H9 (cell line): Measurements from ENCODE around the gene SUMO1. TPM values are rescaled to one million over a fixed set of nuclear protein-coding genes. Genes with fewer than 3 reads are reported as not detected.

Experiments used
- DNase-seq: peaks from one replicate; pipeline ENCODE4 v3.0.0-alpha.2; 2017
- H2AFZ ChIP-seq: one replicate; pipeline ENCODE4 v1.6.1; 2013; ENCODE audit warnings: mild to moderate bottlenecking, low read length, control low read depth, moderate library complexity
- H2AK5ac ChIP-seq: 2 replicates; pipeline ENCODE4 v1.6.1; 2013; ENCODE audit warnings: low read length, control low read depth, mixed read lengths; ENCODE audit not compliant: insufficient read length
- H2BK120ac ChIP-seq: one replicate; pipeline ENCODE4 v1.6.1; 2013; ENCODE audit warnings: low read depth, mild to moderate bottlenecking, low read length, control low read depth, inconsistent platforms; ENCODE audit not compliant: poor library complexity, severe bottlenecking
- H2BK12ac ChIP-seq: 2 replicates; pipeline ENCODE4 v1.6.1; 2013; ENCODE audit warnings: low read length, control low read depth, mixed read lengths, low read depth; ENCODE audit not compliant: insufficient read length
- H2BK15ac ChIP-seq: 2 replicates; pipeline ENCODE4 v1.6.1; 2013; ENCODE audit warnings: low read depth, low read length, control low read depth
- H2BK20ac ChIP-seq: one replicate; pipeline ENCODE4 v1.6.1; 2013; ENCODE audit warnings: low read depth, mild to moderate bottlenecking, low read length, control low read depth, inconsistent platforms; ENCODE audit not compliant: poor library complexity, severe bottlenecking
- H2BK5ac ChIP-seq: 2 replicates; pipeline ENCODE4 v1.6.1; 2013; ENCODE audit warnings: low read length, control low read depth, mixed read lengths; ENCODE audit not compliant: insufficient read length
- H3K14ac ChIP-seq: 2 replicates; pipeline ENCODE4 v1.6.1; 2013; ENCODE audit warnings: low read length, control low read depth; ENCODE audit not compliant: insufficient read depth
- H3K18ac ChIP-seq: 2 replicates; pipeline ENCODE4 v1.6.1; 2013; ENCODE audit warnings: low read depth, mild to moderate bottlenecking, mixed read lengths, low read length, control low read depth; ENCODE audit not compliant: insufficient read length
- H3K23ac ChIP-seq: 2 replicates; pipeline ENCODE4 v1.6.1; 2013; ENCODE audit warnings: low read length, control low read depth, mixed read lengths, low read depth; ENCODE audit not compliant: insufficient read length
- H3K23me2 ChIP-seq: 2 replicates; pipeline ENCODE4 v1.6.1; 2013; ENCODE audit warnings: low read depth, mild to moderate bottlenecking, mixed read lengths, low read length, control low read depth; ENCODE audit not compliant: insufficient read length, poor library complexity, severe bottlenecking
- H3K27ac ChIP-seq: 2 replicates; pipeline ENCODE4 v1.5.1; 2013; ENCODE audit warnings: low read length, control low read depth, mixed read lengths, low read depth; ENCODE audit not compliant: insufficient read length
- H3K27me3 ChIP-seq: 2 replicates; pipeline ENCODE4 v1.6.1; 2013; ENCODE audit warnings: low read length, control low read depth, inconsistent platforms; ENCODE audit not compliant: insufficient read depth
- H3K4ac ChIP-seq: 2 replicates; pipeline ENCODE4 v1.6.1; 2013; ENCODE audit warnings: low read depth, mild to moderate bottlenecking, control low read depth, inconsistent platforms, low read length, moderate library complexity
- H3K4me1 ChIP-seq: 2 replicates; pipeline ENCODE4 v1.6.1; 2013; ENCODE audit warnings: low read length, control low read depth, inconsistent platforms; ENCODE audit not compliant: insufficient read depth
- H3K4me2 ChIP-seq: 2 replicates; pipeline ENCODE4 v1.6.1; 2013; ENCODE audit warnings: low read length, control low read depth, mixed read lengths; ENCODE audit not compliant: insufficient read length, insufficient read depth
- H3K56ac ChIP-seq: 2 replicates; pipeline ENCODE4 v1.6.1; 2013; ENCODE audit warnings: low read depth, mild to moderate bottlenecking, mixed read lengths, low read length, control low read depth; ENCODE audit not compliant: insufficient read length
- H3K79me1 ChIP-seq: 2 replicates; pipeline ENCODE4 v1.6.1; 2013; ENCODE audit warnings: low read depth, mild to moderate bottlenecking, moderate library complexity, low read length, control low read depth, inconsistent platforms; ENCODE audit not compliant: insufficient read depth, poor library complexity, severe bottlenecking
- H3K79me2 ChIP-seq: 2 replicates; pipeline ENCODE4 v1.6.1; 2013; ENCODE audit warnings: low read length, control low read depth, inconsistent platforms; ENCODE audit not compliant: insufficient read depth
- H3K9ac ChIP-seq: 2 replicates; pipeline ENCODE4 v1.6.1; 2013; ENCODE audit warnings: low read length, control low read depth, mixed read lengths; ENCODE audit not compliant: insufficient read length; ENCODE audit errors: extremely low read depth
- H3K9me3 ChIP-seq: one replicate; pipeline ENCODE4 v1.6.1; 2013; ENCODE audit warnings: low read depth, low read length, inconsistent platforms; ENCODE audit not compliant: control insufficient read depth
- H3T11ph ChIP-seq: one replicate; pipeline ENCODE4 v1.6.1; 2013; ENCODE audit warnings: mild to moderate bottlenecking, low read length, control low read depth, inconsistent platforms
- H4K20me1 ChIP-seq: one replicate; pipeline ENCODE4 v1.6.1; 2013; ENCODE audit not compliant: control insufficient read depth, insufficient read length, insufficient read depth
- H4K5ac ChIP-seq: 2 replicates; pipeline ENCODE4 v1.6.1; 2013; ENCODE audit warnings: low read depth, mild to moderate bottlenecking, mixed read lengths, low read length, control low read depth; ENCODE audit not compliant: insufficient read length
- H4K8ac ChIP-seq: replicated peaks from 2 replicates; pipeline ENCODE4 v1.6.1; 2013; ENCODE audit warnings: low read length, control low read depth, mixed read lengths, low read depth; ENCODE audit not compliant: insufficient read length
- H4K91ac ChIP-seq: 2 replicates; pipeline ENCODE4 v1.6.1; 2013; ENCODE audit warnings: low read depth, mild to moderate bottlenecking, moderate library complexity, mixed read lengths, low read length, control low read depth; ENCODE audit not compliant: insufficient read length
- H3K27ac Mint-ChIP-seq, 3 experiments: 2 replicates in 2 of 3; 3 replicates in 1 of 3; pipeline ENCODE4 v1.8.0; 2020 to 2021; ENCODE audit warnings: mixed read lengths in 3 of 3, mild to moderate bottlenecking in 1 of 3, moderate library complexity in 1 of 3
- H3K27me3 Mint-ChIP-seq: 2 replicates; pipeline ENCODE4 v1.8.0; 2021; ENCODE audit warnings: low read depth, mild to moderate bottlenecking, moderate library complexity, mixed read lengths
- H3K36me3 Mint-ChIP-seq, 3 experiments: 2 replicates in 2 of 3; 3 replicates in 1 of 3; pipeline ENCODE4 v1.8.0; 2020 to 2021; ENCODE audit warnings: low read depth in 3 of 3, mixed read lengths in 3 of 3; ENCODE audit not compliant: insufficient read depth in 1 of 3
- H3K4me1 Mint-ChIP-seq, 2 experiments: 2 replicates each; pipeline ENCODE4 v1.8.0; 2020; ENCODE audit warnings: mixed read lengths in 2 of 2
- H3K4me3 Mint-ChIP-seq, 2 experiments: 2 replicates in 1 of 2; 3 replicates in 1 of 2; pipeline ENCODE4 v1.8.0; 2020 to 2021; ENCODE audit warnings: mild to moderate bottlenecking in 2 of 2, mixed read lengths in 2 of 2, moderate library complexity in 1 of 2
- H3K9me3 Mint-ChIP-seq, 2 experiments: 2 replicates in 1 of 2; 3 replicates in 1 of 2; pipeline ENCODE4 v1.8.0; 2020; ENCODE audit warnings: mild to moderate bottlenecking in 2 of 2, mixed read lengths in 2 of 2, moderate library complexity in 1 of 2
- CTCF ChIP-seq: fragments of 200-600 bp; sonication (generic); conservative IDR thresholded peaks from 3 replicates; pipeline ENCODE4 v1.8.0; 2021; ENCODE audit warnings: antibody characterized with exemption, mild to moderate bottlenecking
- WGBS: extraction: QIAGEN DNeasy Blood & Tissue Kit; methylation state at CpG from one replicate; pipeline ENCODE4 v1.1.7; 2013; ENCODE audit warnings: missing lambda C conversion rate, low lambda C conversion rate, mixed read lengths; ENCODE audit not compliant: insufficient read length; ENCODE audit errors: extremely low coverage; 5-methylcytosine and 5-hydroxymethylcytosine counted together
- total RNA-seq: library from RNA; stranded (reverse); gene quantifications from 2 replicates; pipeline ENCODE4 v1.2.1, GENCODE V29; 2021

The SUMO1 gene
- total RNA-seq, 1 experiment from 2014 or later = 206 TPM

DNA sequence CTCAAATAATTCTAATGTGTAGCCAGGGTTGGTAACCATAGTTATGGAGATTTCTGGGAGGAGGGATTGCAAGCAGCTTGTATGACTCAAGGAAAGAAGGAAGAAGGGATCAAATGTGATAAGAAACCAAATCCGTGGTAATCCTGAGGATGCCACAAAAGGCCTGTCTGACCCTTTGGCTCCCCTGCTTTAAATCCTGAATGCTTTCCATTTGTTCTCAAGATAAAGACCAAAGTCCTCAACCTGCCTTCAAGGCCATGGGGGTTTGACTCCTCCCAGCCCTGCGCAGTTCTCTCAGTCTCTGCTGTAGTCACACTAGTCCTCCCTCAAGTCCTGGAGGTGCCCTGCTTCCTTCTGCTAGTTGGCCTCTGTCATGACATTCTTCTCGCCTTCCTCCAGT, 74.0 kb downstream of the SUMO1 start:
- WGBS = no CpG with 5 or more reads among the region's 3 CpGs
- Histone ChIP-seq H3T11ph (no peak overlapping the region), H3K56ac (no peak overlapping the region), H3K27ac (no peak overlapping the region), H3K9me3 (no peaks in the 10 kb centered on the region), H3K4me2 (no peak overlapping the region), H2BK120ac (no peak overlapping the region), H3K9ac (no peak overlapping the region), H3K23ac (no peak overlapping the region), H4K8ac (no peak overlapping the region), H2BK20ac (no peak overlapping the region), H3K4ac (no peak overlapping the region), H2AK5ac (no peak overlapping the region), H3K23me2 (peaks cover 3% of the 10 kb centered on the region), H2AFZ (no peak overlapping the region), H3K18ac (no peak overlapping the region), H2BK12ac (no peak overlapping the region), H4K91ac (no peak overlapping the region), H2BK5ac (no peak overlapping the region), H3K14ac (no peak overlapping the region), H3K27me3 (no peaks in the 10 kb centered on the region), H4K5ac (no peak overlapping the region), H3K79me2 (no peaks in the 10 kb centered on the region), H4K20me1 (no peaks in the 10 kb centered on the region), H3K4me1 (no peaks in the 10 kb centered on the region), H2BK15ac (no peak overlapping the region), H3K79me1 (no peaks in the 10 kb centered on the region)
- Mint-ChIP-seq H3K4me1 (peaks cover 6 to 7% of the 10 kb centered on the region in 2 experiments), H3K27me3 (peaks cover 8% of the 10 kb centered on the region; the same call in 1 of the 2 replicates), H3K9me3 (no peaks in the 10 kb centered on the region), H3K27ac (no peak overlapping the region), H3K36me3 (no peaks in the 10 kb centered on the region), H3K4me3 (no peak overlapping the region)
- no peak for DNase-seq
- TF ChIP-seq CTCF = no peak
